Glomerular endothelial cell (primary cell): ENCODE results near the gene GSN. TPM values are rescaled to one million over a fixed set of nuclear protein-coding genes. Genes with fewer than 3 reads are reported as not detected.

ENCODE experiments used
- DNase-seq: peaks from one replicate; pipeline ENCODE4 v3.0.0-alpha.2; 2011; ENCODE audit warnings: low read depth, low spot score; ENCODE audit errors: extremely low read depth
- total RNA-seq: library from RNA; depleted of rRNA; stranded (reverse); fragments of >200 nt; gene quantifications from 2 replicates; pipeline ENCODE4 v1.2.3, GENCODE V29; 2015

GSN gene
- total RNA-seq, 1 donor from 2014 or later: 243 TPM

- no peak for DNase-seq
Measured at GRCh38 chr9:121271368-121272341, 3.7 kb downstream of the GSN start.

- DNase-seq: no peak
Measured at GRCh38 chr9:121272401-121272948, 4.5 kb downstream of the GSN start.

- no peak for DNase-seq
Measured at GRCh38 chr9:121273064-121273775, 5.3 kb downstream of the GSN start.

GRCh38 chr9:121274851-121275250 lies 6.9 kb downstream of the GSN start:
- DNase-seq: no peak

- no peak for DNase-seq
Measured at GRCh38 chr9:121275781-121276658, 8.1 kb downstream of the GSN start.

GRCh38 chr9:121277026-121277425 lies 9.1 kb downstream of the GSN start:
- DNase-seq: no peak

- no peak for DNase-seq
Measured at GRCh38 chr9:121277518-121278295, 9.7 kb downstream of the GSN start.

- DNase-seq: no peak
Measured at GRCh38 chr9:121278477-121279261, 10.7 kb downstream of the GSN start.

- DNase-seq: no peak
Measured at GRCh38 chr9:121279776-121280388, 11.9 kb downstream of the GSN start.

GRCh38 chr9:121280715-121281613 lies 13.0 kb downstream of the GSN start:
- DNase-seq: no peak

GRCh38 chr9:121281614-121282276 lies 13.8 kb downstream of the GSN start:
- DNase-seq: no peak

- no peak for DNase-seq
Measured at GRCh38 chr9:121282277-121283079, 14.5 kb downstream of the GSN start.

GRCh38 chr9:121283080-121283398 lies 15.1 kb downstream of the GSN start:
- no peak for DNase-seq

GRCh38 chr9:121283856-121284732 lies 16.1 kb downstream of the GSN start:
- no peak for DNase-seq

GRCh38 chr9:121284733-121285451 lies 16.9 kb downstream of the GSN start:
- no peak for DNase-seq
